Measurements from ENCODE around the gene PURB.
"Not testable (repeated sequence)": the region's sequence is repeated elsewhere in the genome, so short reads cannot be mapped to it uniquely, and the experiment has no call there.

The PURB gene

GRCh38 chr7:44893710-44894234, 8.4 kb upstream of the PURB start:
- FAIRE-seq: no peak
- DNase-seq (ENCODE audit: insufficient read length, low spot score): no peak

GRCh38 chr7:44891791-44892190, 6.5 kb upstream of the PURB start:
- no peak for FAIRE-seq
- no peak for DNase-seq (ENCODE audit: insufficient read length, low spot score)

GRCh38 chr7:44891372-44891771, 6.0 kb upstream of the PURB start:
- no peak for FAIRE-seq
- no peak for DNase-seq (ENCODE audit: insufficient read length, low spot score)

GRCh38 chr7:44889086-44889781, 3.9 kb upstream of the PURB start:
- DNase-seq (ENCODE audit: insufficient read length, low spot score) (no peak), FAIRE-seq (no peak)

- FAIRE-seq (no peak), DNase-seq (ENCODE audit: insufficient read length, low spot score) (no peak)
Observed at GRCh38 chr7:44887293-44887692, 2.0 kb upstream of the PURB start.

GRCh38 chr7:44884621-44885393, 523 bp downstream of the PURB start:
- DNase-seq (ENCODE audit: insufficient read length, low spot score): peak; percentile 35
- FAIRE-seq: no peak

GRCh38 chr7:44883961-44884620, 1.2 kb downstream of the PURB start:
- DNase-seq (ENCODE audit: insufficient read length, low spot score): no peak
- no peak for FAIRE-seq

- DNase-seq (ENCODE audit: insufficient read length, low spot score) (no peak), FAIRE-seq (no peak)
Observed at GRCh38 chr7:44882899-44883298, 2.4 kb downstream of the PURB start.

- peak; percentile 14 for FAIRE-seq
- DNase-seq (ENCODE audit: insufficient read length, low spot score): no peak
Observed at GRCh38 chr7:44881610-44882009, 3.7 kb downstream of the PURB start.

- peak; percentile 23 for FAIRE-seq
- DNase-seq (ENCODE audit: insufficient read length, low spot score): no peak
Observed at GRCh38 chr7:44881066-44881600, 4.2 kb downstream of the PURB start.

GRCh38 chr7:44880317-44881018, 4.9 kb downstream of the PURB start:
- DNase-seq (ENCODE audit: insufficient read length, low spot score) (no peak), FAIRE-seq (peak; percentile 89)

- FAIRE-seq: no peak
- no peak for DNase-seq (ENCODE audit: insufficient read length, low spot score)
Observed at GRCh38 chr7:44876393-44876792, 8.9 kb downstream of the PURB start.

- no peak for FAIRE-seq
- no peak for DNase-seq (ENCODE audit: insufficient read length, low spot score)
Observed at GRCh38 chr7:44875241-44875640, 10.1 kb downstream of the PURB start.

- FAIRE-seq: no peak
- no peak for DNase-seq (ENCODE audit: insufficient read length, low spot score)
Observed at GRCh38 chr7:44872787-44873186, 12.5 kb downstream of the PURB start.

GRCh38 chr7:44871918-44872317, 13.4 kb downstream of the PURB start:
- not testable (repeated sequence) for DNase-seq (ENCODE audit: insufficient read length, low spot score); FAIRE-seq

GRCh38 chr7:44870780-44871179, 14.6 kb downstream of the PURB start:
- FAIRE-seq; DNase-seq (ENCODE audit: insufficient read length, low spot score): not testable (repeated sequence)

- FAIRE-seq; DNase-seq (ENCODE audit: insufficient read length, low spot score): not testable (repeated sequence)
Observed at GRCh38 chr7:44870336-44870735, 15.0 kb downstream of the PURB start.

GRCh38 chr7:44867073-44867995, 18.0 kb downstream of the PURB start:
- FAIRE-seq (no peak), DNase-seq (ENCODE audit: insufficient read length, low spot score) (no peak)

- not testable (repeated sequence) for DNase-seq (ENCODE audit: insufficient read length, low spot score); FAIRE-seq
Observed at GRCh38 chr7:44861949-44862348, 23.4 kb downstream of the PURB start.

All from GM19239 (cell line).